C1 segment of cervical spinal cord (tissue), 14 donors: ENCODE measurements around the gene TTC32.

ENCODE experiments used
- DNase-seq, 14 donors: peaks; one replicate each; lab custom pipeline; 2025; lab: John Stamatoyannopoulos, UW

The TTC32 gene

DNA sequence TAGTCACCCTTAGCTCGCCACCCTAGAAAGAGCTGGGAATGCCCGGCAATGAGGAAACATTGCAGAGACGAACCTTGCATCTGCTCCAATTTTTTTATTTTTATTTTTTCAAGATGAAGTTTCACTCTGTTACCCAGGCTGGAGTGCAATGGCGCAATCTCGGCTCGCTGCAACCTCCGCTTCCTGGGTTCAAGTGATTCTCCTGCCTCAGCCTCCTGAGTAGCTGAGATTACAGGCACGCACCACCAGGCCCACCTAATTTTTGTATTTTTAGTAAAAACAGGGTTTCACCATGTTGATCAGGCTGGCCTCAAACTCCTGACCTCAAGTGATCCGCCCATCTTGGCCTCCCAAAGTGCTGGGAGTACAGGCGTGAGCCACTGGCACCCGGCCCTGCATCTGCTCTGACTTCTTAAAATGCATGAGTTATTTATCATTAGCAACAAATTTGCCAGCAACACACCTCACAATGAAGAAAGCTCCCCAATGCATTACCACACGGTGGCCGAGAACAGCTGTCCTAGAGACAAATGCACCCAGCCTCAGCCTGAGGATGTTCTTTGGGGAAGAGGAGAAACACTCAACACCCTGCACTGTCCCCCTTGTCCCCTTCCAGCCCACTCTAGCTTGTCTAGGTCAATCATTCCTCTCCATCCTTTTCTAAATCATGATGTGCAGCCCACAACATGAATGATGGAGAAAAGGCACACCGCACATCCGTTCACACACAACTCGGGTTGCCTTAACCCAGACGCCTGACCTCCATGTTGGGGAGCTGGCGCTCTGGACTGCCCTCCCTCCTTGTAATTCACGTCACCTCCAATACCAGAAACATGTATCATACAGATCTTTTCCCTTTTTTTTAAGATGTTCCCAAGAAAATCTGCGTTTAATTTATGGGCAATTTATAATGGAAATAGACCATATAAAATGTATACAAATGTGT lies 46.9 kb downstream of the TTC32 start:
- DNase-seq, result no peak

DNA sequence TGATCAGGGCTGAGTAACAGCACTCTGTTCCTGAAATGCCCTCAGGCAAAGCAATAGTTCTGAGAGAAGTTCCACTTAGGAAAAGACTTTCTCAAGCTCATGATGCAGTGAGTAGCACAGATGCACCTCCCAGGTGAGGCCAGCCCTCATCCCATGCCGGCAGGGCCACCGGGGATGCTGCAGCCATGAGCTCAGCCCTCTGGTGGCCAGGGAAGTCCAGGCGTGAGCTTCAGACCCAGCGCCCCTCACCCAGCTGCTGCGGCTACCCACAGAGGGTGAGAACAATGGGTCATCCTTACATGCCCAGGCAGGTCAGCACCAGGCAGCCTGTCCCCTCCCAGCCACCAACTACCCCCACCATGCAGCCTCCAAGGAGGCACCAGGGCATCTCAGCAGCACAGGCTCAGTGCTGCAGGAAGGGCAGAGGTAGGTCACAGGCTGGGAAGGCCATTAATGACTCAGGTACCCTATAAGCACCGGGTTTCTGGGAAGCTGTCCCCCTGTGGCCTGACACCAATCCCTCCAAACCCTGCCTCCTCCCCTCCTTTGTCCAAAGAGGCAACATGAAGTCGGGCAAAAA lies 50.6 kb downstream of the TTC32 start:
- no peak for DNase-seq

DNA sequence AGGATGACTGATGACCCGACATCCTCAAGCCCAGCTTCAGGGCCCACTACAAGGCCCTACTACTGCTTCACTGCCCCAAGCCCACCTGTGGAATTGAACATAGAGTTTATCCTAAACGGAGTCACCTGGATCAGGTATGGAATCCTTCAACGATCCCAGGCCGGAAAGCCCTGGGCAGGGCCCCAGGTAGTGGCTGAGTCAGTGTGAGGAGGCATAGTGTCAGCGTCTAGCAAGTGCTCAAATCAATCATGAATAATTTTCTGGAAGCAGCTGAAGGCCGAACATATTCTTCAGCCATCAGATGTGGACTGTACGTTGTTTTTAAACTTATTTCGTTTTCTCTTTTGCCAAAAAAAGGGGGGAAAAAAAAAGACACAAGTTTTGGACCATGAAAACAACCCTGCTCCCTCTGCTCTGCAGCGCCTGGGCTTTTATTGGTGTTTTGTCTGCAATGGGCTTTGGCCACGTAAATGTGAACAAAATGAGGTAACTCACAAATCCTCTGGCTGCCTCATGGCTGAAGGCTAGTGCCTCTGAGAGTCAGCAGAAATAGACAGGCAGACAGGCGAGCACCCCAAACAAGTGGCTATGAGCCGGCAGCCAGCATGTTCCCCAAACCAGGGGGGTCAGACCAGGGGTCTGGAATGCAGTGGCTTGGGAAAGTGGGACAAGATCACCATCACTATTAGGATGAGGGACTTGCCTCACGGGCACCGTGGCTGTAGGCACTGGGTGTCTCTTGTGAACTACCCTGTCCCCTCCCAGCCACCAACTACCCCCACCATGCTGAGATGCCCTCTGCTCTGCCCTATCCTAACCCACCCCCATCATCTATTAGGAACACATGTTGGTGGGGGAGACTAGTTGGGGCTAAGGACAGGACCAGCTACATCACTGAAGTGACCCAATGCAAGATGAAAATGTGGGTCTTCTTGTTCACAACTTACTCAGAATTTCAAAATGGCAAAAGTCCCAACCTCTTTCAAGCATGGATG lies 51.4 kb downstream of the TTC32 start:
- DNase-seq, result no peak

DNA sequence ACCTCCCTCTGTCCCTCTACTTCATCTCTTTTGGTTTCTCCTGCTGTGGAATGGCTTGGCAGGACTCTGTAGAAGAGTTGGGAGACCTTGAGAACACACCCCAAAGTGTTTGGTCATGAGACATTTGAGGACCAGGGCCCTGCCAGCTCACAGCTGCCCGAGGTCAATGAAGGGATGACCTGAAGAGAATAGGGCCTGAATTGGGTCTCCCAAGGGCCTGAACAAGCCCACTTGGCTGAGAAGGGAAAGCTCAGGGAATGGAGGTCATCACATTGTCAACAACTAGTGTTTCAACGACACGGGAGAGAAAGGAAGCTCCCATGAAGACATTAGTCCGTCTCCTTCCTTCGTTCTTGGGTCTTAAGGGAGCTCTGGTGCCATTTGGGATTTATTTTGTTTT lies 52.8 kb downstream of the TTC32 start:
- DNase-seq, result no peak

DNA sequence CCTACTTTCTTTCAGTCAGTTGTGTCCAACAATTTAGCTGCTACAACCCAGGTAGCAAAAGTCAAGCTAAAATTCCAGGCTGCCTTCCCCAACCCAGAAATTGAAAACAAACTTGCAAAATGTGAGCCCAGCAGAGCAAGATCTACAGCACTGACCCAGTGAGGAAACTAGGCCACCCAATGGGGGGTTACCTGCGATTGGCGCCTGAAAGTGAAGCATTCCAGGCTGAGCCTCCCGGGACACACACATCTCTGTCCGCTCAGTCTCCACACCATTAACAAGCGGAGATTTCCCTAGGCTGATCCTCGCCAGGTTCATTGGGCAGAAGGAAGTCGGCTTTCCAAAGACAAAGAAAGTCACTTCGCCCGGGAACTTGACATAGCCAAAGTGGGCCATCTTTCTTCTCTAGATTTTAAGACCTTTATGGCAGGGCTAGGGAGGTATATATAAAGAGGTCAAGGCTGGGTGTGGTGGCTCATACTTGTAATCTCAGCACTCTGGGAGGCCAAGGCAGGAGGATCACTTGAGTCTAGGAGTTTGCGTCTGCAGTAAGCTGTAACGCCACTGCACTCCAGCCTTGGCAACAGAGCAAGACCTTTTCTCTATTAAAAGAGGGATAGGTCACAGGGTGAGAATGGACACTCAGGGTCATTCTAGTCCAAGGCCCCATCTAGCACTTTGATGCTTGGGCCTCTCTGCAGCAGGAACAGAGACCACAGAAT lies 53.6 kb downstream of the TTC32 start:
- no peak for DNase-seq

GRCh38 chr2:19847486-19847885 lies 54.3 kb downstream of the TTC32 start:
- no peak for DNase-seq
